IPS-18a (cell line): ENCODE results near the gene STYXL2.

Experiments
- H3K27ac ChIP-seq: one replicate; pipeline ENCODE4 v1.5.1; 2013; ENCODE audit warnings: low read length
- H3K27me3 ChIP-seq: one replicate; pipeline ENCODE4 v1.6.1; 2013; ENCODE audit warnings: mild to moderate bottlenecking, low read length; ENCODE audit not compliant: control insufficient read depth, insufficient read depth
- H3K36me3 ChIP-seq: one replicate; pipeline ENCODE4 v1.6.1; 2013; ENCODE audit warnings: low read depth, low read length; ENCODE audit not compliant: control insufficient read depth
- H3K4me1 ChIP-seq: one replicate; pipeline ENCODE4 v1.6.1; 2013; ENCODE audit warnings: low read depth, low read length; ENCODE audit not compliant: control insufficient read depth
- H3K4me3 ChIP-seq: one replicate; pipeline ENCODE4 v1.5.1; 2013; ENCODE audit warnings: low read length
- H3K9ac ChIP-seq: one replicate; pipeline ENCODE4 v1.6.1; 2013; ENCODE audit warnings: mild to moderate bottlenecking, low read length, moderate library complexity
- H3K9me3 ChIP-seq: one replicate; pipeline ENCODE4 v1.6.1; 2013; ENCODE audit warnings: low read depth, low read length; ENCODE audit not compliant: control insufficient read depth

Gene STYXL2

GRCh38 chr1:167127661-167128060, 33.8 kb downstream of the STYXL2 start:
- Histone ChIP-seq H3K36me3 (no peaks in the 10 kb centered on the region), H3K27me3 (peaks cover 1% of the 10 kb centered on the region), H3K4me1 (no peaks in the 10 kb centered on the region), H3K4me3 (no peak overlapping the region), H3K9ac (no peak overlapping the region), H3K9me3 (no peaks in the 10 kb centered on the region), H3K27ac (no peak overlapping the region)

GRCh38 chr1:167128261-167129227, 34.7 kb downstream of the STYXL2 start:
- Histone ChIP-seq H3K27ac (no peak overlapping the region), H3K4me1 (no peaks in the 10 kb centered on the region), H3K27me3 (no peaks in the 10 kb centered on the region), H3K36me3 (no peaks in the 10 kb centered on the region), H3K9ac (no peak overlapping the region), H3K4me3 (no peak overlapping the region), H3K9me3 (no peaks in the 10 kb centered on the region)

GRCh38 chr1:167130829-167131510, 37.1 kb downstream of the STYXL2 start:
- no peaks in the 10 kb centered on the region for H3K27me3 ChIP-seq
- no peak overlapping the region for H3K9ac ChIP-seq
- H3K4me1 ChIP-seq, result peaks cover 2% of the 10 kb centered on the region
- H3K9me3 ChIP-seq, result no peaks in the 10 kb centered on the region
- no peaks in the 10 kb centered on the region for H3K36me3 ChIP-seq
- no peak overlapping the region for H3K27ac ChIP-seq
- H3K4me3 ChIP-seq, result no peak overlapping the region

GRCh38 chr1:167132301-167133010, 38.6 kb downstream of the STYXL2 start:
- Histone ChIP-seq H3K9ac (no peak overlapping the region), H3K4me1 (peaks cover 17% of the 10 kb centered on the region), H3K9me3 (no peaks in the 10 kb centered on the region), H3K27me3 (no peaks in the 10 kb centered on the region), H3K36me3 (no peaks in the 10 kb centered on the region), H3K4me3 (no peak overlapping the region), H3K27ac (no peak overlapping the region)

GRCh38 chr1:167135281-167135840, 41.5 kb downstream of the STYXL2 start:
- no peak overlapping the region for H3K4me3 ChIP-seq
- no peak overlapping the region for H3K27ac ChIP-seq
- no peaks in the 10 kb centered on the region for H3K36me3 ChIP-seq
- H3K9me3 ChIP-seq, result no peaks in the 10 kb centered on the region
- H3K27me3 ChIP-seq, result no peaks in the 10 kb centered on the region
- H3K4me1 ChIP-seq, result peaks cover 37% of the 10 kb centered on the region
- H3K9ac ChIP-seq, result no peak overlapping the region

- H3K36me3 ChIP-seq, result no peaks in the 10 kb centered on the region
- peaks cover 37% of the 10 kb centered on the region for H3K4me1 ChIP-seq
- no peaks in the 10 kb centered on the region for H3K27me3 ChIP-seq
- H3K9ac ChIP-seq, result no peak overlapping the region
- H3K27ac ChIP-seq, result no peak overlapping the region
- H3K9me3 ChIP-seq, result no peaks in the 10 kb centered on the region
- H3K4me3 ChIP-seq, result no peak overlapping the region
Measured at GRCh38 chr1:167136191-167136614, 42.3 kb downstream of the STYXL2 start.

- H3K4me3 ChIP-seq, result no peak overlapping the region
- no peaks in the 10 kb centered on the region for H3K36me3 ChIP-seq
- no peak overlapping the region for H3K9ac ChIP-seq
- peaks cover 37% of the 10 kb centered on the region for H3K4me1 ChIP-seq
- no peak overlapping the region for H3K27ac ChIP-seq
- no peaks in the 10 kb centered on the region for H3K9me3 ChIP-seq
- no peaks in the 10 kb centered on the region for H3K27me3 ChIP-seq
Measured at GRCh38 chr1:167136806-167137205, 42.9 kb downstream of the STYXL2 start.

GRCh38 chr1:167137332-167137781, 43.5 kb downstream of the STYXL2 start:
- Histone ChIP-seq H3K4me3 (no peak overlapping the region), H3K4me1 (peaks cover 37% of the 10 kb centered on the region), H3K36me3 (no peaks in the 10 kb centered on the region), H3K9ac (no peak overlapping the region), H3K27ac (no peak overlapping the region), H3K27me3 (no peaks in the 10 kb centered on the region), H3K9me3 (no peaks in the 10 kb centered on the region)

GRCh38 chr1:167137793-167138510, 44.1 kb downstream of the STYXL2 start:
- no peak overlapping the region for H3K27ac ChIP-seq
- H3K9ac ChIP-seq, result no peak overlapping the region

GRCh38 chr1:167138703-167139102, 44.8 kb downstream of the STYXL2 start:
- Histone ChIP-seq H3K27ac (no peak overlapping the region), H3K9me3 (no peaks in the 10 kb centered on the region)

More at GRCh38 chr1:167137793-167138510, 44.1 kb downstream of the STYXL2 start:
- Histone ChIP-seq H3K4me1 (peaks cover 37% of the 10 kb centered on the region), H3K36me3 (no peaks in the 10 kb centered on the region), H3K27me3 (no peaks in the 10 kb centered on the region), H3K4me3 (no peak overlapping the region), H3K9me3 (no peaks in the 10 kb centered on the region)

More at GRCh38 chr1:167138703-167139102, 44.8 kb downstream of the STYXL2 start:
- peaks cover 37% of the 10 kb centered on the region for H3K4me1 ChIP-seq
- H3K36me3 ChIP-seq, result no peaks in the 10 kb centered on the region
- no peak overlapping the region for H3K9ac ChIP-seq
- no peak overlapping the region for H3K4me3 ChIP-seq
- H3K27me3 ChIP-seq, result no peaks in the 10 kb centered on the region
